Pancreas (tissue), 10 donors: ENCODE measurements around the gene MT1X. TPM values are rescaled to one million over a fixed set of nuclear protein-coding genes. Genes with fewer than 3 reads are reported as not detected.

Experiments used
- ATAC-seq, 4 donors: fragments of 200-7000 bp; cut with Tn5 transposase; one replicate each; pipeline versions ENCODE4 v1.8.0 to v1.9.1; 2020; ENCODE audit warnings: mild to moderate bottlenecking in 4 of 4, moderate library complexity in 4 of 4
- DNase-seq, 6 donors: peaks; one replicate each; pipeline ENCODE4 v3.0.0-alpha.2; 2020
- FAIRE-seq: peaks from 2 replicates; lab custom pipeline; 2012; peaks lifted over from hg19 to GRCh38; lab: Jason Lieb, UNC
- H3K27ac ChIP-seq, 4 donors: fragments of 200-600 bp; sonication (generic); 1 replicate in 3 of 4; 2 replicates in 1 of 4; pipeline versions ENCODE4 v1.5.0 to v1.8.0; 2020
- H3K27me3 ChIP-seq, 4 donors: fragments of 200-600 bp; one replicate each; pipeline ENCODE4 v1.8.0; 2021
- H3K36me3 ChIP-seq, 3 donors: fragments of 200-600 bp; sonication (generic) in 1 of 3; one replicate each; pipeline versions ENCODE4 v1.5.0 to v1.8.0; 2020 to 2021
- H3K4me1 ChIP-seq, 3 donors: fragments of 200-600 bp; one replicate each; pipeline ENCODE4 v1.8.0; 2021
- H3K4me3 ChIP-seq, 4 donors: fragments of 200-600 bp; sonication (generic) in 2 of 4; one replicate each; pipeline versions ENCODE4 v1.5.0 to v1.8.0; 2020 to 2021
- H3K9me3 ChIP-seq, 4 donors: fragments of 200-600 bp; one replicate each; pipeline ENCODE4 v1.8.0; 2021
- CTCF ChIP-seq, 4 donors: fragments of 200-600 bp; sonication (generic) in 3 of 4; IDR thresholded peaks; one replicate each; pipeline versions ENCODE4 v1.5.0 to v1.8.0; 2021; ENCODE audit warnings: antibody characterized with exemption in 4 of 4
- WGBS, 2 donors: extraction: QIAGEN DNeasy Blood & Tissue Kit; methylation state at CpG; one replicate each; pipeline ENCODE4 v1.1.7; 2013; 5-methylcytosine and 5-hydroxymethylcytosine counted together
- intact Hi-C, 3 donors: fragments of 100-400 bp; cut with DNase I; formaldehyde crosslinking; loops; one replicate each; pipeline versions ENCODE4 v1.11.1 to v1.14.2; 2022
- polyA plus RNA-seq, 2 donors: library from polyadenylated mRNA; stranded (reverse); fragments of 200-250 nt; gene quantifications; one replicate each; pipeline ENCODE4 v1.2.3, GENCODE V29; 2013
- total RNA-seq, 6 donors: library from RNA; stranded (reverse); fragmentation: NEBNext Ultra II Directional in 4 of 6; extraction: Animal tissue kit (Norgen Biotek cat#: 25700) in 4 of 6; gene quantifications; one replicate each; pipeline versions ENCODE4 v1.2.1 to v1.2.4, GENCODE V29; 2021 to 2023
- donor health status: healthy with polysubstance abuse.
- donor health status: DM: no; HTN: no; CAD: no; lungs with moderate emphysema.
- donor health status: DM: no; HTN: no; CAD: no.
- donor health status: control.
- donor health status: control.
- donor health status: Bipolar disorder and iron deficiency.
- donor health status: DM: yes; HTN: yes; CAD: no.
- donor health status: DM: no; HTN: no; CAD: no.
- donor health status: DM: no; HTN: no; CAD: no.
- donor health status: DM: yes; HTN: yes; CAD: no.

MT1X gene
- total and polyA plus RNA-seq, 8 donors, result 56.1 to 992 (median 333) TPM

- Histone ChIP-seq H3K36me3 (no peaks in the 10 kb centered on the region), H3K27ac (no peak overlapping the region), H3K27me3 (no peaks in the 10 kb centered on the region), H3K4me3 (no peak overlapping the region), H3K4me1 (peaks cover 0 to 12% (median 6%) of the 10 kb centered on the region in 3 donors), H3K9me3 (no peaks in the 10 kb centered on the region)
- DNase-seq, result no peak
- ATAC-seq, result no peak
- TF ChIP-seq CTCF (IDR thresholded peaks at IDR 0.05), result no peak
- no peak for FAIRE-seq
- 74 to 84% methylated on average over 3 of the region's 3 CpGs for WGBS, 2 donors
- intact Hi-C loops, result no loop called here
Observed at GRCh38 chr16:56679078-56679730, 3.1 kb upstream of the MT1X start.

DNA sequence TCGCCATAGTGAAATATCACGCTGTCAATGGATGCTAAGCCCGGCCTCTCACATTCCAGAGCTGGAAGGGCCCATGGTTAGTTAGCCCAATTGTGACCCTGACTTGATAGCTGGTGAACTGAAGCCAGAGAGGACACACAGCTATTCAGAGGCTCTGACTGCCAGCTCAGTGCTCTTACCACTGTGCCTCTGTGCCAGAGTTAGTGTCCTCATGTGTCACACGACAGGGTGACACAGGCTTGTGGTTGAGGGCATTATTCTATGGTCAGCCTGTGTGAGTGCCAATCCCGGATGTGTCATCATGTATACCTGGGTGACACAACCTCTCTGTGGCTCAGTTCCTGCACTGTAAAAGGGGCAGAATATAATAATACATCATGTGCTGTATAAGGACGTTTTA, 2.5 kb upstream of the MT1X start:
- FAIRE-seq (no peak), DNase-seq (peak in 1 of 6 donors; percentile 29), ATAC-seq (no peak)
- no peaks in the 10 kb centered on the region for H3K27me3 ChIP-seq
- no peak for TF ChIP-seq CTCF (IDR thresholded peaks at IDR 0.05)
- no peaks in the 10 kb centered on the region for H3K36me3 ChIP-seq
- no peaks in the 10 kb centered on the region for H3K9me3 ChIP-seq
- H3K4me3 ChIP-seq, result no peak overlapping the region
- H3K4me1 ChIP-seq, result peaks cover 0 to 12% (median 6%) of the 10 kb centered on the region in 3 donors
- intact Hi-C loops, result no loop called here
- no peak overlapping the region for H3K27ac ChIP-seq
- WGBS, 2 donors, result 80 to 91% methylated on average over 6 of the region's 6 CpGs

- FAIRE-seq (no peak), DNase-seq (peak in 1 of 6 donors; percentile 53), ATAC-seq (peak; percentile 10 to 22 (median 15))
- H3K9me3 ChIP-seq, result no peaks in the 10 kb centered on the region
- no peaks in the 10 kb centered on the region for H3K36me3 ChIP-seq
- no peaks in the 10 kb centered on the region for H3K27me3 ChIP-seq
- peak overlapping the region; percentile 52 to 74 (median 68) for H3K4me3 ChIP-seq
- peaks cover 0 to 15% (median 2%) of the 10 kb centered on the region in 3 donors for H3K4me1 ChIP-seq
- no peak for TF ChIP-seq CTCF (IDR thresholded peaks at IDR 0.05)
- peak overlapping the region; percentile 20 to 80 (median 62) for H3K27ac ChIP-seq
- 5% methylated on average over 8 of the region's 8 CpGs for WGBS, 2 donors
- intact Hi-C loops, result no loop called here
Observed at GRCh38 chr16:56682703-56683397, 580 bp downstream of the MT1X start.

DNA sequence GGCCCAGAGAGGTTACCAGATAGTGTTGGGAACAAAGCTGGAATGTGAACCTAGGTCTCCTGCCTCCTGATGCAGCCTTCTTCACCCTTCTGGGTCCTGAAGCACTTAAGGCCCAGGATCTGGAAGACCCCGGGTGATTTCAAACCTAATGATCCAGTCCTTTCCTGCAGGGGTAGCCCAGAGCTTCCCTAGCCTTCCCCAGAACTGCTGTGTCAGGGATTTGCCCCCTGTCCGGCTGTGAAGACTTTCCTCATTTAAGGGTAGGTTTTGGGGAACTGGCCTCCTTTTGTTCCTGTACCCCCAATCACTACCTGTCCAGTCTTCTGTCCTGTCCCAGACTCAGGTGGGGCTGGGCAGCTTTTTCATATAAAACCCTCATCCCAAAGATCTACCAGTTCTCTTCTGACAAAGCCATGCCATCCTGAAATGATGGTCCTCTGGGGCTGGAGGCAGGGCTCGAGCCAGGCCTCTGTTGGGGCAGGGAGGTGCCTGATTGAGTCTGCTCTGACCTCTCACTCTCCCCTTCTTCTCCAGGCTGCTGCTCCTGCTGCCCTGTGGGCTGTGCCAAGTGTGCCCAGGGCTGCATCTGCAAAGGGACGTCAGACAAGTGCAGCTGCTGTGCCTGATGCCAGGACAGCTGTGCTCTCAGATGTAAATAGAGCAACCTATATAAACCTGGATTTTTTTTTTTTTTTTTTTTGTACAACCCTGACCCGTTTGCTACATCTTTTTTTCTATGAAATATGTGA, 1.3 kb downstream of the MT1X start:
- Histone ChIP-seq H3K9me3 (no peaks in the 10 kb centered on the region), H3K27ac (peak overlapping the region in 3 of 4 donors; percentile 20 to 72 (median 51)), H3K36me3 (no peaks in the 10 kb centered on the region), H3K27me3 (no peaks in the 10 kb centered on the region), H3K4me1 (peaks cover 0 to 9% (median 2%) of the 10 kb centered on the region in 3 donors), H3K4me3 (peak overlapping the region; percentile 52 to 74 (median 68))
- peak in 2 of 6 donors; percentile 45 to 52 for DNase-seq
- intact Hi-C loops, result no loop called here
- peak in 1 of 4 donors; percentile 9 for ATAC-seq
- FAIRE-seq, result no peak
- TF ChIP-seq CTCF (IDR thresholded peaks at IDR 0.05), result no peak
- WGBS, 2 donors, result 25 to 27% methylated on average over 5 of the region's 5 CpGs
